Non-pigmented ciliary epithelial cell (primary cell): Measurements from ENCODE around the gene TRIM46.
"Not testable (repeated sequence)": the region's sequence is repeated elsewhere in the genome, so short reads cannot be mapped to it uniquely, and the experiment has no call there.

Source experiments
- DNase-seq: peaks from one replicate; pipeline ENCODE4 v3.0.0-alpha.2; 2010; ENCODE audit warnings: low read depth

Gene TRIM46

GRCh38 chr1:155227261-155228095 lies 53.8 kb downstream of the TRIM46 start:
- DNase-seq, result peak; percentile 97

- no peak for DNase-seq
Measured at GRCh38 chr1:155228096-155228427, 54.4 kb downstream of the TRIM46 start.

- DNase-seq, result not testable (repeated sequence)
Measured at GRCh38 chr1:155231302-155231701, 57.7 kb downstream of the TRIM46 start.

GRCh38 chr1:155232001-155232978 lies 58.6 kb downstream of the TRIM46 start:
- not testable (repeated sequence) for DNase-seq

GRCh38 chr1:155233502-155233901 lies 59.9 kb downstream of the TRIM46 start:
- DNase-seq, result not testable (repeated sequence)
